H1 (cell line): ENCODE results near the gene MYO9B. TPM values are rescaled to one million over a fixed set of nuclear protein-coding genes. Genes with fewer than 3 reads are reported as not detected.

Source experiments
- BACH1 ChIP-seq: IDR thresholded peaks from 2 replicates; pipeline ENCODE4 v1.6.1; 2012; ENCODE audit warnings: low read length, improper control_type of control experiment
- CREB1 ChIP-seq: IDR thresholded peaks from 2 replicates; pipeline ENCODE4 v1.6.1; 2012; ENCODE audit warnings: inconsistent platforms
- GABPA ChIP-seq: IDR thresholded peaks from 2 replicates; pipeline ENCODE4 v1.6.1; 2011; ENCODE audit warnings: mild to moderate bottlenecking, low read length, moderate library complexity, borderline replicate concordance; ENCODE audit not compliant: insufficient read depth
- HDAC2 ChIP-seq, 2 experiments: fragments of 300-600 bp in 1 of 2; sonication (generic) in 1 of 2; IDR thresholded peaks; 2 replicates each; pipeline ENCODE4 v1.6.1; 2011 to 2012; ENCODE audit warnings: low read depth in 2 of 2, low read length in 2 of 2, mild to moderate bottlenecking in 2 of 2, moderate library complexity in 2 of 2, borderline replicate concordance in 1 of 2, inconsistent platforms in 1 of 2
- KDM5A ChIP-seq: fragments of 200-600 bp; IDR thresholded peaks from 2 replicates; pipeline ENCODE4 v1.7.1; 2012; ENCODE audit warnings: mild to moderate bottlenecking, low read length, inconsistent platforms, mixed read lengths
- NANOG ChIP-seq: IDR thresholded peaks from 2 replicates; pipeline ENCODE4 v1.6.1; 2011; ENCODE audit warnings: low read length, low read depth, mild to moderate bottlenecking, inconsistent platforms; ENCODE audit not compliant: insufficient read depth, poor library complexity, severe bottlenecking
- SIX5 ChIP-seq: IDR thresholded peaks from 2 replicates; pipeline ENCODE4 v1.6.1; 2011; ENCODE audit warnings: mild to moderate bottlenecking, low read depth, low read length
- SP1 ChIP-seq: IDR thresholded peaks from 2 replicates; pipeline ENCODE4 v1.6.1; 2011; ENCODE audit warnings: low read depth, low read length
- YY1 ChIP-seq: IDR thresholded peaks from 2 replicates; pipeline ENCODE4 v1.6.1; 2011; ENCODE audit warnings: low read depth, mild to moderate bottlenecking, low read length
- polyA plus RNA-seq, 7 experiments: library from polyadenylated mRNA; depleted of rRNA in 3 of 7; stranded (reverse) in 5 of 7; unstranded in 2 of 7; fragments of >200 nt in 5 of 7; fragments of 200-250 nt in 2 of 7; gene quantifications; 1 replicate in 5 of 7; 2 replicates in 1 of 7; 4 replicates in 1 of 7; pipeline versions ENCODE4 v1.2.1 to v1.2.3, GENCODE V29; 2011 to 2013; ENCODE audit warnings: missing spikeins in 2 of 7, mixed read lengths in 2 of 7
- total RNA-seq: library from RNA; stranded (reverse); fragmentation: NEBNext Ultra II Directional; extraction: Animal tissue kit (Norgen Biotek cat#: 25700); gene quantifications from 2 replicates; pipeline ENCODE4 v1.2.1, GENCODE V29; 2021
- TF ChIP-seq, protein P1 (sequence below), 3 experiments: IDR thresholded peaks; 1 replicate in 2 of 3; 2 replicates in 1 of 3; pipeline versions ENCODE4 v1.5.1 to v1.6.1; 2011; ENCODE audit warnings: low read length in 3 of 3, mild to moderate bottlenecking in 3 of 3, inconsistent platforms in 2 of 3, low read depth in 1 of 3, moderate library complexity in 1 of 3; ENCODE audit not compliant: insufficient read depth in 1 of 3; ENCODE audit errors: control extremely low read depth in 1 of 3

MYO9B gene
- total and polyA plus RNA-seq, 2 of the 8 experiments (the other 6 are each of a cell fraction or from before 2014, with no cell fraction given): 27.6 to 77.1 TPM

DNA sequence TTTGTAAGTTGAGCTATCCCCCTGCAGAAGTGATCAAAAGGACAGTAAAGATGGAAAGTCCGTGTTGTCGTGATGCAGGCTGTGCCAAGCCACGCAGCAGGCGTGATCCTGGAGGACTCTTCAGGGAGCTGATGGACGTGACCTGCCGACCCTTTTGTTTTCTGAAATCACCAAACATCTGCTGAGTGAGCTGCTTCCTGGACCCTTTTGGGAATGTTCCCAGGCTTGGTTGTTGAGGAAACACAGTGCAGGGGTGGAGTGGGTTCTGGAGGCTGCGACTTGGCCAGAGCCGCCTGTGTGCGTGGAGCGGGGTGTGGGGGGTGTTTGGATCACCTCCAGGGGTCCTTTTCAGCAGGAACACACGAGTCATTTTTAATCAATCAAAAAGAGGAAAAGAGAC is 33.6 kb upstream of the MYO9B start (continued):
- TF ChIP-seq HDAC2 (IDR thresholded peaks at IDR 0.05; ENCODE audit: borderline replicate concordance in 1 of 2, low read depth in 2 of 2, low read length in 2 of 2) (no peak), GABPA (no peak), CREB1 (no peak), NANOG (no peak), YY1 (no peak), SIX5 (no peak), KDM5A (no peak), BACH1 (no peak), SP1 (no peak)
- TF ChIP-seq, protein P1, sequence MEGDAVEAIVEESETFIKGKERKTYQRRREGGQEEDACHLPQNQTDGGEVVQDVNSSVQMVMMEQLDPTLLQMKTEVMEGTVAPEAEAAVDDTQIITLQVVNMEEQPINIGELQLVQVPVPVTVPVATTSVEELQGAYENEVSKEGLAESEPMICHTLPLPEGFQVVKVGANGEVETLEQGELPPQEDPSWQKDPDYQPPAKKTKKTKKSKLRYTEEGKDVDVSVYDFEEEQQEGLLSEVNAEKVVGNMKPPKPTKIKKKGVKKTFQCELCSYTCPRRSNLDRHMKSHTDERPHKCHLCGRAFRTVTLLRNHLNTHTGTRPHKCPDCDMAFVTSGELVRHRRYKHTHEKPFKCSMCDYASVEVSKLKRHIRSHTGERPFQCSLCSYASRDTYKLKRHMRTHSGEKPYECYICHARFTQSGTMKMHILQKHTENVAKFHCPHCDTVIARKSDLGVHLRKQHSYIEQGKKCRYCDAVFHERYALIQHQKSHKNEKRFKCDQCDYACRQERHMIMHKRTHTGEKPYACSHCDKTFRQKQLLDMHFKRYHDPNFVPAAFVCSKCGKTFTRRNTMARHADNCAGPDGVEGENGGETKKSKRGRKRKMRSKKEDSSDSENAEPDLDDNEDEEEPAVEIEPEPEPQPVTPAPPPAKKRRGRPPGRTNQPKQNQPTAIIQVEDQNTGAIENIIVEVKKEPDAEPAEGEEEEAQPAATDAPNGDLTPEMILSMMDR (IDR thresholded peaks at IDR 0.05; ENCODE audit: control extremely low read depth in 1 of 3, insufficient read depth in 1 of 3, low read depth in 1 of 3, low read length in 3 of 3): no peak
